Measurements from ENCODE around the gene SHISA9.
"Not testable (repeated sequence)": the region's sequence is repeated elsewhere in the genome, so short reads cannot be mapped to it uniquely, and the experiment has no call there.

Gene SHISA9

DNA sequence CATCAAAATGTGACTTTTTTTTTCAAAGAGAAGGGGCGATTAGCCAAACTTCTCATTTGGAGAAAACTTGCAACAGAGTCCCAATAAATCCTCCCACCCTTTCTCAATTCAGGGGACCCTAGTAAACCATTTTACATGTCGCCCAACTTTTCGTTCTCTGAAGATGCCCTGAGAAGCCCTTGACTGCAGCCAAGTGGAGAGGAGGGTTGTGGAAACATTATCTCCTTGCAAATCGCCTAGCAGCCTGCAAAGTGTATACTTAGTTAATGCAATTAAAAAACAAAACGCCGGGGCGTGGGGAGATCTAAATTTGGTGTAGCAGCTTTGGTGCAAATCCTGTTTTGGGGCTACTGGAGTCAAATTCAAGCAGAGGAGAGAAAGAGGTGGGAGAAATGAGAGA lies 1.2 kb upstream of the SHISA9 start:
- no peak for DNase-seq (ENCODE audit: low read depth in 2 of 2)

DNA sequence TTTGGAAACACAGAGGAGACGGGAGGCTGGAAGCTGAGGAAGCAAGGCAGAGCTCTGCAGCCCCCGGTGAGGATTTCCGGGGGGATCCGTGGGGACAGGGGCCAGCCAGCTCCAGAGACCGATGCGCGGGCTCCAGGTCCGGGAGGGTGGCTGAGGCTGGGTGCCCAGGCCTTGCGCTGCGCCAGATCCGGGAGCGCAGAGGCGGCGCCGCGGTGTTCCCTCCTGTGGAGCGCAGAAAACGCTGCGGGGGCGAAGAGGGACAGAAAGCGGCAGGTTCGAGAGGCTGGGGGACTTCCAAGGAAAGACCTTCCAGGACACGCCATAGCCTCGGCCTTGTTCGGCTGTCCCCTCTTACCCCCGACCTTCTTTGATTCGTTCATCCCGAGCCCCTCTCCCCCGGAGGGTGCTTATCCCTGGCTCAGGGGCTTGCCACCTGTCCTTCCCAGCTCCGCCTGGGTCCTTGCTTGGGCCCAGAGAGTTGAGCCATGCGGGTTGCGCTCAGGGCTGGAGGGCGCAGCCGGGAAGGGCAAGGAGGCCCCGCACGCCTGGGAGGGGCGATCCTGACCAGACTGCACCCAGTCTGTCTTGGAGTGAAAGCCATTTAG lies 697 bp upstream of the SHISA9 start:
- no peak for DNase-seq (ENCODE audit: low read depth in 2 of 2)

DNA sequence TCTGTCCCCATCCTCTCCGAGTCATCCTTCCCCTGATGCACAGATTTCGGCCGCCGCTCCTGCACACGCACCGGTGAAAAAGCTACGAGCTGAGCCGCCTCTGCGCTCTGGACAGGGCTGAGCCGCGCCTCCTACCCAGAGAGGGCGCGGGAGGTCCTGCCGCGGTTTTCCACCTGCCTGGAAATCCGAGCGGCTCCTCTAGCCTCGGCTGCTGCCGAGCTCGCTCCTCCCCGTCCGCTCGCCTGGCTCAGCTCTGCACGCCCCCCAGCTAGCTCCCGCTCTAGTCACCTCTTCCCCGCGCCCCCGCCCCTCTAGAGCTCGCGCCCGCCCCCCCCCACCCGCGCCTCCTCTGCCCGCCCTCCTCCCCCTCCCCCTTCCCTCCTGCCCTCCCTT lies 198 bp upstream of the SHISA9 start:
- no peak for DNase-seq (ENCODE audit: low read depth in 2 of 2)

DNA sequence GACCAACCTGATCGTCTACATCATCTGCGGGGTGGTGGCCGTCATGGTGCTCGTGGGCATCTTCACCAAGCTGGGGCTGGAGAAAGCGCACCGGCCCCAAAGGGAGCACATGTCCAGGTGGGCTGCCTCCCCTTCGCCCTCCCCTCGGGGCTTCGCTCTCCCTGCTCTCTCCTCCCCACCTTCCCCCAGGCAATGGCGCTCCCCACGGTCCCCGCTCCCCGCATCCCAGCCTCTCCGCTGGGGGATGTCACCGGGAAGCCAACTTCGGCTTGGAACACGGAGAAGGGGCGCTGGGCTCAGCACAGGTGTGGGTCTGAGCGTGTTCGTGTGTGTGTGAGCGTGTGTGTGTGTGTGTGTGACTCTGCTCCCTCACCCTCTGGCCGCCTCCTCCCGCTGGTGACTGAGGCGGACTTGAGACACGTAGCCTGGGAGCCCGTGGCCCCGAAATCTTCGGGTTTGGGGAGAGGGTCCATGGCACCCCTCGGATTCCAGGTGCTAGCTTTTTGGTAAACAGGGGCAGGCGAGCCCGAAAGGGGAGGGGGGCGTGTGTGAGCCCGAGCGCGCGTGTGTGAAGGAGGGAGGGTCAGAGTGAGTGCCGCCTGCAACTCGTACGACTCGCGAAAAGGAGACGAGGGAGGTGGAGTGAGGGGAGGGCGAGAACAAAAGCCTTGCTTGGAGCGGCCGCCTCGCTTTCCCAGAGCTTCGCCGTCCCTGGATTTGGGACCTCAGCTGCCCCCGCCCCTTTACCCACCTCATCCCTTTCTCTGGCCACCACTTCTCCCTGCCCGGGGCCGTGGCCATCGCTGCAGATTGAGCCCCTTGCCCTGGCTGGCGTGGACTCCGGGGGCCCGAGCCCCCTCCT lies 1.3 kb downstream of the SHISA9 start:
- DNase-seq (ENCODE audit: low read depth in 2 of 2) = no peak

DNA sequence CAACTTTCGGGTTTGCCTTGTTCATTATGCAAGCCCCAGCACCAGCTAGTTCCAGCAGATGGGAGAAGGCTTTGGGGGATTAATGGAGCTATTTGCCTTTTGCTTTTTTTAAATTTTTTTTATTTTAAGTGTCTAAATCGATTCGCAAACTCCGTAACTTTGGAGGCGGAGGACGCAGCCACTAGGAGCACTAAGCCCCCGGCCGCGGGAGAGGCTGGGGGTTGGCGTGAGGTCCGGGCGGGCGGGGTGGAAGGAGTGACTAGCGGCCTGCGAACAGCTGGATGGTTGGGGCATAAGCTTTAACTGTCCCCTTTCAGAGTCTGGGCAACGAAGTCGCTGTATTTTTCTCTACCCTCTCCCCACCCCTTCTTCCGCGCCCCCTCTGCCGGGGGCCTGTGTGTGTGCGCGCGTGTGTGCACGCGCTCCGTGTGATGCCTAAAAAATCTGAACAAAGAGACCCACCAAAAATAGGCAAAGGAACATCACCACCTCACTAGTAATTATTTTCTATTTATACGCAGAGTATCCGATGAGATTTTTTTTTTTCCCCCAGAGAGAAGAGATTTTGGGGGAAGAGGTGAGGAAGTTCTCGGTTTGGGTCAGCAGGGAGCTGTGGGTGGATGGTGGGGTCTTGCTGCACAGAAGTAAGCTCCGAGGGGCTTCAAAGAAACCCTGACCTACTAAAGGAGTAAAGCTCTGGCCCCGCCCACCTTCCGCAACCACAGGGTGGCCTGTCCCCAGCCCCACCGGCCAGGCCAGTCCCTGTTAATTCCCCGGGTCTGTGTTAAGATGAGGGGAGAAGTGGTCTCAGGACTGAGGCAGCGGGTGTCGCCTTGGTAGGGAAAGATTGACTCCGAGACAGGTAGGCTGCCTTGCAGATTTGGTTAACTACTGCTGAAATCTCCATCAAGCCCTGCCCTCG lies 2.3 kb downstream of the SHISA9 start:
- no peak for DNase-seq (ENCODE audit: low read depth in 2 of 2)

DNA sequence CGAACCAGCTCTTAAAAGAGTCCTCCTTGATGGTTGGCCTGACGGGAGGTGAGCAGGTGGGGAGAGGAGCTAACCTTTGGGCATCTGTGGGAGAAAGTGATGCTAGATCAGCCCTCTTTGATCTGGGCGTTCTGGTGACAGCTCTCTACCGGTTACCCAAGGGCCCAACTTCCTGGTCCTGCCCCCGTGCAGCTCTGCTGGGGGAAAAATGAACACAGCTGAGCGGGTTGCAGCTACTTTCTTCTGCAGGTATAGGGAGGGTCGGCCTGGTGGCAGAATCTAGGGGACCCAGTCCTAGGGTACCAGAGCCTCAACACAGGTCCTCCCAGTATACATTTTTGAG lies 2.9 kb downstream of the SHISA9 start:
- no peak for DNase-seq (ENCODE audit: low read depth in 2 of 2)

DNA sequence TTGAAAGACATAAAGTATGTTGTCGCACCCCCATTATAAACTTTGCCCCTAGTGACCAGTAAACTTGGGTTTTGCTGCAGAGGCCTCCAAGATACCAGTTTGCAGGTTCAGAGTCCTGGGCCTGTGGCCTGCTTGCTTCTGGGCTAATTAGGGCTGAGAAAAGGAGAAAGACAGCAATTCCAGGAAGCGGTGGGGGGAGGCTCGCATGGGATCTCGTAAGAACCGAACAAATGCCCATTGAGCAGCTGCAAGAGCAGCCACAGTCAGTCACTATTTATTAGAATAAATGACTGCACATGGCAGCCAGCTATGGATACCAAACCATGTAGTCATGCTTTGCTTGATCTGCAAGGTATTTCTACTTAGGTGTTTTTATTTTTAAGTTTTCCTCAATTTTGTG lies 4.9 kb downstream of the SHISA9 start:
- no peak for DNase-seq (ENCODE audit: low read depth in 2 of 2)

DNA sequence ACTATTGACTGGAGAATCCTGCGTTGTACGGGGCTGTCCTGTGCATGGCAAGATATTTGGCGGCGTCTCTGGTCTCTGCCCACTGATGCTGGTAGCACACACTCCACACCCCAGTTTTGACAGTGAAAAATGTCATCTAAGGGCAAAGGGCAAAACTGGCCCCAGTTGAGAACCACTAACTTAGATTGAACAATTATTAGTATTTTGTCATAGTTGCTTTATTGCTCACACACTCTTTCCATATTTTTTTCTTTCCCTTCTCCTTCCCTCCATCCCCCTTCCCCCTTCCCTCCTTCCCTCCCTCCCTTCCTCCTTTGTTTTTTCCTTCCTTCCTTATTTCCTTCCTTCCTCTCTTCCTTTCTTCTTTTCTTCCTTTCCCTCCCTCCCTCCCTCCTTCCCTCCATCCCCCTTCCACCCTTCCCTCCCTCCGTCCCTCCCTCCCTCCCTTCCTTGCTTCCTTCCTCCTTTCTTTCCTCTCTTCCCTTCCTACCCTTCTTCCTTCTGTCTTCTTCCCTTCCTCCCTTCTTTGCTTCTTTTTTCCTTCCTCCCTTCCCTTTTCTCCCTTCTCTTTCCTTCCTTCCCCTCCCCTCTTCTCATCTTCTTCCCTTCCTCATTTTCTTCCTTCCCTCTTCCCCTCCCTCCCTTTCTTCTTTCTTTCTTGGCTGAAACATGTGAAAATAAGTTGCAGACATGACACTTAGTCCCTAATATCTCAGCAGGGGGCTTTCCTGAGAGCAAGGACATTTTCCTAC lies 5.5 kb downstream of the SHISA9 start:
- DNase-seq (ENCODE audit: low read depth in 2 of 2) = no peak

DNA sequence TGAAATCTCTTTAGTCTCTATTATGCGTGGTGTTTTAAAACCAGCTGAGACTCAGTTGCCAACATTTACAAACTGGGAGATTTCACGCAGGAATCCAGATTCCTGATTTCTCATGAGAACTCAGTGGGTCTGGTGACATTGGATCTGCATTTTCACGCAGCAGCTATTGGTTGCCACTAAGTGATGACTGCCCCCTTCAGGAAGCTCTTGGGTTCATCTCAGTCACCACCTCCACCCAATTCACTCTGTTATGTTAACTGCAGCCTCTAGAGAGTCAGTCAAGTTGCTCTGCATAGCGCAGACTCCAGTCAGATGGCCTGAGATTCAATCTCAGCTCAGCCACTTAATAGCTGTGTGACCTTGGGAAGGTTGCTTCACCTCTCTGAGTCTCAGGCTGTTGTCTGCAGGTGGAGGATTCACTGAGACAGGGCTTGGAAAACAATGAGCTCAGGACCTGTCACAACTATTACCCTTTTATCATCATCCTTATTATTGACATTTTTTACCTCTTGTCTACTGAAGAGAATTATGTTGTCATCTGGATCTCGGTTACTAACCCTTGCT lies 6.4 kb downstream of the SHISA9 start:
- DNase-seq (ENCODE audit: low read depth in 2 of 2) = no peak

DNA sequence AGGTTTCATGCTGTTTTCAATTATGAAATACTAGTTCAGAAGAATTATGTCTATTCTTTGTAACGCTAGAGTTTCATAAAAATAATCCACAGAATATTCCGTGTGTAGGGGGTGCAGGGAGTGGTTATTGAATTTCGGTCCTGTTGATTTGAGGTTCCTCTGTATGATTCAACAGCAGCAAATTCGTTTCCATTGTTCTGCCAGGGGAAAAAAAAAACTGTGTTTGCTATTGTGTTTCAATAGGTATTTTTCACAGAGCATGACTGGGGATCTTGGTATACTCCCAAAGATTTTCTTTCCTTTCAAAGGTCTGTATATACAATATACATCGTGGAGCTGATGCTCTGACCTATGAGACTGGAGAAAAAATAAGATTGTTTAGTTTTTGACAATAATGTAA lies 15.8 kb downstream of the SHISA9 start:
- DNase-seq (ENCODE audit: low read depth in 2 of 2) = no peak

DNA sequence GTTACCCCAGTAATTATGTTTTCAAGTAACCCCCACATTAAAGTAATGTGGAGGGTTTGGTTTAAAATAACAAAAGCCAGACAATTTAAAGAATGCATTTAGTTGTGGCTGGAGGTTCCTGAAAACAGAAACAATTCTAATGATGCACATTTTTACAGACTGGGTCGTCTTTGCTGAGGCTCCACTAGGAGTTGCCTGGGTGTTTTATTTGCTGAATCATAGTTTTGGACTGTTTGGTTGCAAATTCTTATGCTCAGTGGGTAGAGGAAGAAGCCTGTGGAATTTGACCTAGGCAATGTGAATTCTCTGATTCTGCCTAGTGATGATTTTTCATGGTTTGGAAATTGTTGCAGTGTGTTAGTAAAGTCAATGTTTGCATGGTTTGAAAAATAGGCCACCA lies 16.3 kb downstream of the SHISA9 start:
- DNase-seq (ENCODE audit: low read depth in 2 of 2) = no peak

DNA sequence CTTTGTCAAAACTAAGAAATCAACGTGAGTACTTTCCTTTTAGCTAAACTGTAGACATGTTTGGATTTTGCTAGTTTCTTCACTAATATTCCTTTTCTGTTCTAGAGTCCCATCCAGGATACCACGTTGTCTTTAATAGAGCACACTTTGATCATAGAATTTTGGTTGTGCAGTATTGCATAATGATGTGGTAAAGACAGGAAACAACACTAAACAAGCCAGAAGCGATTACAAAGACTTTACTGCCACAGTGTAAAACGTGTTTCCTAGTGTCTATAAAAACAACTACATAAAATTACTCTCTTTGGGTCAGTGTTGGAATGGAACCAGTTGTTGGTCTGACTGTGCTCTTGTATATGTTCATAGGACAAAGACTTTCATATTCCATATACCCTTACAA lies 19.3 kb downstream of the SHISA9 start:
- DNase-seq (ENCODE audit: low read depth in 2 of 2) = no peak

DNA sequence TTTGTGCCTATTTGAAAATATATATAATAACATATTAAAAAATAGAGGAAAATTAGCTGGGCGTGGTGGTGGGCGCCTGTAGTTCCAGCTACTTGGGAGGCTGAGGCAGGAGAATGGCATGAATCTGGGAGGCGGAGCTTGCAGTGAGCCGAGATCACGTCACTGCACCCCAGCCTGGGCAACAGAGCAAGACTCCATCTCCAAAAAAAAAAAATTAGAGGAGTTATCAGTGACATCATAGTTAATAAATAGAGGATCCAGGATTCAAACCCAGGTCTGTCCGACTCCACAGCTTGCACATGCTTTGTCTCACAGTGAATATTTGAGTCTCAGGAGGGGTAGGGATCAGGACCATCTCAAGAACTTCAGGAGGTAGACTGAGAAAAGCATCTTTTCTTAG lies 22.2 kb downstream of the SHISA9 start:
- DNase-seq (ENCODE audit: low read depth in 2 of 2) = not testable (repeated sequence)

DNA sequence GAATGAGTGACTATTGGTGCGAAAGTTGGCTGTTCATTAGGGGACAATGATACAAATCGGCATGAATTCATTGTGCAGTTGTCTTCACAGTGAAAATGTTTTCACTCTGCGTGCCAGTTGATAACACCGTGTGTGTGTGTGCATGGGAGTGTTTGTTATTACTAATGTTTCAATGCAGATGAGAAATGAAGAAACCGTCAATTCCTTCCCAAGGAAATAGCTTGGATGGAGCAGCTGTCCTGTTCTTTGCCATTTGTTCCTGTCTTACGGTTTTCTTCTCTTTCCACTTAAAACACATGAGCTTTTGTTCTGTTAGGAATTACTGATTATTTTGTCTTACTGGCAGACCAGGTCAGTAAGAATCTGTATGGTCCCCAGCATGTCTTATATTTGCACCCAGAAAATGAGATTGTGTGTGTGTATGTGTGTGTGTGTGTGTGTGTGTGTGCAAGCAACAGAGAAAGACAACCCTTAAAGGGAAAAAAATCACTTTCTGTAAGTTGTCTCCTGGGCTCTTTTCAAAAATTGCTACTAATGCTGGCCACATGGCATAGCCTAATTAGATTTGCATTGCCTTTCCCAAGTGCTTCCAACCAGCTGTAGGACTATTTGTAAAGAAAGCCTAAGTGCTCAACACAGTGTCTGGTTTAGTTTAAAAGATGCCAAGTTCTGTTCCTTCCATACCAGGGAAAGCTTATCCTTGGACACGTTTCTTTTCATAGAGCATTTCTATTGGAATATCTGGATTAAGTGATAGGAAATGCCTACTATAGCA lies 23.8 kb downstream of the SHISA9 start:
- no peak for DNase-seq (ENCODE audit: low read depth in 2 of 2)

DNA sequence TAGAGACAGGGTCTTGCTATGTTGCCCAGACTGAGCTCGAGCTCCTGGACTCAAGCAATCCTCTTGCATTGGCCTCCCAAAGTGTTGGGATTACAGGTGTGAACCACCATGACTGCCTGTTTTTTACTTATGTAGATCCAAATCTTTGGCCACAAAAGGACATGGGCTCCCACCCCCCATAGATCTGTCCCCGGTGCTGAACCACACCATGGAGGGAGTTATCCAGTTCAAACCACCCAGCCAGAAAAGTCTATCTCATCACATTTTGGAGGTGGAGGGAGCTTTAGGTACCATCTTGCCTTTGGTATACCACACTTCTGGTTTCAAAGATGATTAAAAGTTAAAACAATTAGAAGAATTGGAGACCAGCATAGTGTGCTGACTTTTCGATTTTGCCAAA lies 26.2 kb downstream of the SHISA9 start:
- DNase-seq (ENCODE audit: low read depth in 2 of 2) = no peak

DNA sequence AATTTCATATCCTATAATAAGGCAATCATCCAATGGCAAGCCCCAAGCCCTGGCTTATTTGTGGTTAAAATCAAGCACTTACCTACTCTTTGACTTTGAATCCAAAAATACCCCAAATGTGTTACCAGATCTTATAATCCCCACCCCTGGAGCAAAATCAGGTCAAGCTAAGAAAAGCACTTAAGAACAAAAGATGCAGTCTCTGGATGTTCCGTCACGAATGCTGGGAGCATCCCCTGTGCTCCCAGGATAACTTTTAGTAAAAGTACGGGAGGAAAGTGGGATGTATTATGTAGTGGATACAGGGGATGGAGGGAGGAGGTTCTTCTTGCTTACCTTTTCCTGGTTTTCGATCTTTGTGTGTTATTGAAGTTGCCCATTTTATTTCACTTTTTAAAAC lies 29.5 kb downstream of the SHISA9 start:
- DNase-seq (ENCODE audit: low read depth in 2 of 2) = no peak

DNA sequence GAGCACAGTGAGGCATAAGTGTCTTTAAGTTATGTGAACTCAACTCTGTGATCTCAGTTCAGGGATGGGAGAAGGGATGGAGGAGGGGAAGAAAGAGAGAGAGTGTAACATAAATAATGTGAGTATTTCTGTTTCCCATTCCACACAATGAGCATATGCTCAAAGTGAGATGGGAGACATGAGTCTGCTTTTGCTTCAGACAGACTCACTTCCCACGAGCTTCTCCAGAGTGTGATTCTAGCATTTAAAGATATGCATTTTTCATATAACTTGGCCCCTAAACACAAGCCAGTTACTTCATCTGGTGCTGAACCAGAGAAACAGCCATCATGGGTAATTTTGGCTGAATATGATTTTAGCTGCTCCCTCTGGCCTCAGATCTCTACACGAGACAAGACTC lies 35.0 kb downstream of the SHISA9 start:
- DNase-seq (ENCODE audit: low read depth in 2 of 2) = no peak

DNA sequence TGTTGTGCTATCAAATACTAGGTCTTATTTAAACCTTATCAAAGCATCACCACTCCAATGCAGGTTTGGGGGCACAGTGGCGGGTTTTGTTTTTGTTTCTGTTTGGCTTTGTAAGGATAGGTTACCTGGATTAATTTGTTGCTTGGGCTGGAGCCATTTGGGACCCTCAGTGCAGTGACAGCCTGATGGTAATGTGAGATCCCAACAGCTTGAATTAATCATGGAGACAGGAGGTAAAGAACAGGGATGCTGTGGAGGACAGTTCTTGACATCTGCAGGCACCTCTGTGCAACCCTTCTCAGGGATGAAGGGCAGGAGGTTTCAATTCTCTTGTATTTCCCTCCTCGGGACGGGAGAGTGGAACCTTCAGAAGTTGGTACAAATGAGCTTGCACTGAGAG lies 40.5 kb downstream of the SHISA9 start:
- no peak for DNase-seq (ENCODE audit: low read depth in 2 of 2)

DNA sequence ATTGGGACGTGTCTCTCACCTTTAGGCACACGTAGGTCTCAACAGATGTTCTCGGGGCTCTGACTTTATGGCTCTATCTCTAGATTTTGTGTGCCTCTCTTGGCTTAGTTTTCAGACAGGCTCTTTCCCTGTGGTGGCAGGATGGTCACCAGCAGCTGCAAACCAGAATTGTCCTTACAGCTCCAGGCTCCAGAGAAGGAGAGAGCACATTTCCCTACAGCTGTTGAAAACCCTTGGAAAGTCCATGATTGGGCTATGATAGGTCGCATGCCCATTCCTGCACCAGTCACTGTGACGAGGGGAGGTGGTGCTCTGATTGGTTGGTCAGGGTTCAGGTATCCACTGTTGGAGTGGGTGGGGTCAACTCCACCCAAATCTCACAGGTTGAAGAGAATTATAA lies 41.5 kb downstream of the SHISA9 start:
- DNase-seq (ENCODE audit: low read depth in 2 of 2) = no peak

DNA sequence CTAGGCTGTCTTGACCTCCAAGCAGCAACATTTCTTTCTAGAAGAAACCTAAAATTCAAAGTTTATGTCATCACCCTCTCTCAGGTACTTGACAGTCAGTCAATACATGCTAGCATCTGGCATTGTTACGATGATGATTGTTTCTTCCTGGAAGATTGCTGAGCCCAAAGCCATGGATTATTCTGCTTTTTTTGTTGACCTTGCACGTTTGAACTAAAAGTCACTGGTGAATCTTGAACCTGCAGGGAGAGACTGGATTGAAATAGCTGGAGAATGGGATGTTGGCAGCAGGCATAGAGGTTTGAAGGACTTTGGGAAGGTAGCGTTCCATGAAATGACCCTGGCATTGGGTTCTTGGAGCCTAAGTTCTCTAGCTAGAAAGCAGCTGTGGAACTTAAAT lies 42.9 kb downstream of the SHISA9 start:
- no peak for DNase-seq (ENCODE audit: low read depth in 2 of 2)

DNA sequence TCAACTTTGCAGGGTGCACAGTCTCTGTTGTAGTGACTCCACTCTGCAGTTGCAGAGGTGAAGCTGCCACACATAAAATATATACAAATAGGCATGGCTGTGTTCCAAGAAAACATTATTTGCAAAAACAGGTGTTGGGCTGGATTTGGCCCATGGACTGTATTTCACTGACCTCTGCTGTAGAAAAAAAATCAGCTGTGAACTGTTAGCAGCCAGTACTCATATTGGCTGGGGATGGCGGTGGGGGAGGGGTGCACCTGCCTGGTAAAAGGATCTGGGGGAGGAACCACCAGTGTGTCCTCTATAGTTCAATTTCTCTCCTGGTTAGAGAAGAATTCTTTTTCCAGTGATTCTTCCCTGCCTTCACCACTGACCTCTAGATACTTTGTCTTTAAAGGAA lies 50.0 kb downstream of the SHISA9 start:
- no peak for DNase-seq (ENCODE audit: low read depth in 2 of 2)
